HG03060 (cell line): Measurements from ENCODE around the gene SYT11.

Experiments
- ATAC-seq: cut with Tn5 transposase; IDR thresholded peaks from one replicate; pipeline ENCODE4 v1.9.1; 2021; ENCODE audit warnings: low read depth, moderate number of reproducible peaks; ENCODE audit not compliant: unreplicated experiment

Gene SYT11

GRCh38 chr1:155933591-155934096 is 74.3 kb downstream of the SYT11 start:
- ATAC-seq: no peak

DNA sequence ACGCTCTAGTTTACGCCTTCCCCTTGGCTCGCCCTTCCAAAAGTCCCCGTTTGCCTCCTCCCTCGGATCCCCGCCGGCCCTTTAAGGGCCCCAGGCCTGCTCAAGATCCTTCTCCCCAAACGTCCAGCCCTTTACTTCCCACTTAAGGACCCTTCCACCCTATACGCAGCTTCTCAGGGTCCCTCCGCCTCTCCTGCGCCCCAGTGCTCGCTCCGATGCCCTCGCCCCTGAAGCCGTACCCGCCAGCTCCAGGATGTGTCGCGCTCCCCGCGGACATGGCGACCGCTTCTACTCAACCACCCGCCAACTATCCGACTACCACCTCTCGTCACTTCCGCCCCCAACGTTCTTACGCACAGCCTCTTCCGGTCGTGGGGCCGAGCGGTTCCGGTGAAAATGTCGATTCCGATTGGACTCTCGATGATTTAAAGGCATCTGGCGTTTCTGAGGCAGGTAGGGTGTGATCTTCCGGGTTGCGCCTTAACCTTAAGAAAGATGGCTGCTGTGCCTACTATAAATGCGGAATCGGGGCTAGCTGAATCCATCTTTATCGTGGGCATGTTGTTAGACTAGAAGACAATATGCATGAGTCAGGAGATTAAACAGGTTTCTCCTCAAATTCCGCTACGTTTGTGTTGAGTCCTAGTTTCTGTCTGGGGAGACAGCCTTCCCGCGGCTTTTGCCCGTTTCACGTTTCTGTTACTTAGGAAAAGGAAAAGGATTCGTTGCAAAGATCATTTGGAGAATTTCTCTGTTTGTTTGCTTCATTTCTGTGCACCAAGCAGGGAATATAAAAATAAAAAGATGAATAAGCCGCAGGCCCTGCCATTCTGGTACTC is 74.9 kb downstream of the SYT11 start, which contains the start of gene KHDC4:
KHDC4 (minus strand) TSS at position 317 of the 839 bp plus-strand sequence; CDS start at position 277, 40 bp downstream.
- peak; percentile 72 for ATAC-seq
